GM19328 (cell line): ENCODE results near the gene FMNL2.

Source experiments
- ATAC-seq: cut with Tn5 transposase; IDR thresholded peaks from one replicate; pipeline ENCODE4 v1.9.1; 2021; ENCODE audit warnings: mild to moderate bottlenecking, moderate library complexity; ENCODE audit not compliant: unreplicated experiment

The FMNL2 gene

GRCh38 chr2:152630466-152630865 is 295.5 kb downstream of the FMNL2 start:
- no peak for ATAC-seq

DNA sequence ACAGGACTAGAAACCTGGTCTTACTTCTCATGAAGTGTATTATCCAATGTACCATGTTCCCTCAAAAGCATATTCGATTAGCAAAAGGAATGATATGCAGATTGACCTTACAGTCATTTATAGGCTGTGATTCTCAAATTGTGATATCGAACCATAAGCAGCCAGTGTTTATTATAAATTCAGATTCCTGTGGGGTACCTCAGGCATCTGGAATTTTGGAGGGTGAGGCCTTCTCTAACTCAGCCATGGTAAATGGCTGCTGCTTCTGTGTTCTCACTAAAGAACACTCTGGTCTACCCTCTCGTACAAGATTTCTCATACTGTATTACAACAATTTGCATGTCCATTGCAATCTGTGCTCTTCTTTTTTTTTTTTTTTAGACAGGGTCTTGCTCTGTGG is 297.8 kb downstream of the FMNL2 start:
- no peak for ATAC-seq

GRCh38 chr2:152635635-152636298 is 300.8 kb downstream of the FMNL2 start:
- no peak for ATAC-seq

GRCh38 chr2:152637251-152637650 is 302.3 kb downstream of the FMNL2 start:
- ATAC-seq: no peak

DNA sequence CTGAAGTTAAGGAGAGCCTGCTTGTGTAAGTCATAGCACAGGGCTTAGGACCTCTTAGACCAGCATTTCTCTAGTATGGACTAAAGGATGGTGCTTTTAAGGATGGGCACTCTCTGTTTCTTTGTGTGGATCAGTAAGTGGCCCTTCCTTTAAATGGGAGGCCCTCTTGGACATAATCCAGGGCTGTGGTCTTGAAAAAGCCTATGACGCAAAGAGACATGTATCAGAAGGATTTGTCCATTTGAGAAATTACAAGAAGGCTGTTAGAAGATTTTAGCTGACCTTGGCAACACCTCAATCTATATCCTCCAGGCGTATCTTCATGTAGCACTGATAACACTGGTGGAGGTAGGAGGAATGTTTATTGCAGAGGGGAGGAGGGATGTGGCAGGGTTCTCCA is 303.1 kb downstream of the FMNL2 start:
- no peak for ATAC-seq

- ATAC-seq: no peak
Observed at GRCh38 chr2:152638590-152638989, 303.6 kb downstream of the FMNL2 start.

- ATAC-seq: no peak
Observed at GRCh38 chr2:152644189-152644873, 309.4 kb downstream of the FMNL2 start.

GRCh38 chr2:152646264-152646663 is 311.3 kb downstream of the FMNL2 start:
- ATAC-seq: no peak

DNA sequence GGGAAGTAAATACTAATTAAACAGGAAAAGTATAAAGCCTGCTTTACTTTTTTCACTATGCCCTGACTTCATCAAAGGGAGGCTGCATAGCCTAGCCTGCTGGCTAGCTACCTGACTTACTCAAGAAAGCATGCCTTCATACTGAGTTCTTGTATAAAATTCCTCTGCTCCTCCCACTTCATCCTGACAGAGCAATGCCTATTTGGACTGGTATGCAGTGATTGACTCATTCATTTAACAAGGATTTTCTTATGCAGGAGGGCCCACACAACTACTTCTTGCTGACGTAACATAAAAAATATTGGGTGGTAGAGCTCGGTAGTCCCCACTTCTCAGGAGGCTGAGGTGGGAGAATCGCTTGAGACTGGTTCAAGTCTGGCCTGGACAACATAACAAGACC is 311.8 kb downstream of the FMNL2 start:
- ATAC-seq: no peak

- no peak for ATAC-seq
Observed at GRCh38 chr2:152647552-152647951, 312.6 kb downstream of the FMNL2 start.

DNA sequence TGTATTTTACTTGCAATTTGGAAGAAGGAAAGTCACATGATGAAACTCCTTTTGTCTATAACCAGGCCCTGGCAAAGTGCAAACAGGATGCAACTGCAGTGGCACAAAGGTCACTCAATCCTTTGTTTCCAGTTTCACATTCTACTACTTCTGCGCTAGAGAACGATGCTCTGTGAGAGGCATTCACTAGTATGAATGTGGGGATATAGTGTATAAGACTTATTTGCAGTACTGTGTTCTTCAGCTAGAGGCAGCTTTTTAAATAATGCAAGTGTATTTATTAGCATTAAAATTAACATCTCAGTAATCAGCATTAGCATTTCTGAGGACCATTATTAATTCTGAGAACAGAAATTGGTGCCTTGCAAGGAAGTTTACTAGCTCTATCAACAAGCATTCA is 313.4 kb downstream of the FMNL2 start:
- ATAC-seq: no peak

DNA sequence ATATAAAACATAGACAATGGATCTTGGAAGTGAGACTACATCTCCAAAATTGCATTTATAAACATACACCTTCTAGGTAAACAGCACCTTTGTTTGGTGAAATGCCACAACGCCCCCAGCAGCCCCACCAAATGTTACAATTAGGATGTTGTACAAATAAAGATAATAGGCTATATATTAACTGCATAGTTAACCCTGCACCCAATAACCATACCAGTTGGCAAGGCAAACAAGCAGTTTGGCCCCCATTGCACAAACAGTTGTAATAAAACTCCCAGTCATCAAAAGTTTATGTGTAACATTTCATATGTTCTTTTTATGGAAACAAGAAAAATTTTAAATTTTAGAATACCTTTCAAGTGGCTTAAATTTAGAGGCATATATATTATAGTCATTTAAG is 315.0 kb downstream of the FMNL2 start:
- ATAC-seq: no peak

GRCh38 chr2:152650768-152651371 is 315.9 kb downstream of the FMNL2 start:
- ATAC-seq: no peak

- ATAC-seq: no peak
Observed at GRCh38 chr2:152651834-152652233, 316.9 kb downstream of the FMNL2 start.

DNA sequence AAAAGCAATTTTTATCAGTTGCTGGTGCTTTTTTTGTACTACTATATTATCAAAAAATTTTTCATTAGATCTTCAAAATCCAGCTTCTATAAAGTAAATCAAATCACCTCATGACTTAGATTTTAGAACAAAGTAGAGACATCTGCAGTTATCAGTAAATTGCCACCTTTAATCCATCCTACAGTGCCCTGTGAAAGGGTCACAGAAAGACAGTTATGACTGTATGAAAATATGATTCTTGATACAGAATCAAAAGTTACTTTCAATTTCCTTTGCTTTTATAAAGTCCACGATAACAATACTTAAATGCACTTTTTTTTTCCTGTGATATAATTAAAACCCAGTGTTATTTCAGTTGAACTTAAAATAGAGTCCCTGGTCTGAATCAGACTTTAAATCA is 320.9 kb downstream of the FMNL2 start:
- no peak for ATAC-seq

- no peak for ATAC-seq
Observed at GRCh38 chr2:152657043-152657442, 322.1 kb downstream of the FMNL2 start.

DNA sequence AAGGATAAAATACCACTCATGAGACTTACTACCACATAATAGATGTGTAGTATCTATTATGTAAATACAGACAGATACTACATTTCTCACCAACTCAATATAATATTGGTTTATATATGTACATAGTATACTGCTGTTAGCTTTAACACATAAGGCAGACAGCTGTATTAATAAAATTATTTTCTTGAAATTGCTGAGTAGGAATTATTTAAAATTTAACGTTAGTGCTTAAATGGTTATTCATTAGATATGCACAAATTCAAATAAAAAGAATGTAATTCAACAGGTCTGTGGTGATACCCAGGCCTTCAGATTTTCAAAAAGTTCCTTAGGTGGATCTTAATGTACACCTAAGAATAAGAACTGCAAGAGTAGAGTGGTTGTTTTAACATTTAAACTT is 323.2 kb downstream of the FMNL2 start:
- ATAC-seq: no peak

DNA sequence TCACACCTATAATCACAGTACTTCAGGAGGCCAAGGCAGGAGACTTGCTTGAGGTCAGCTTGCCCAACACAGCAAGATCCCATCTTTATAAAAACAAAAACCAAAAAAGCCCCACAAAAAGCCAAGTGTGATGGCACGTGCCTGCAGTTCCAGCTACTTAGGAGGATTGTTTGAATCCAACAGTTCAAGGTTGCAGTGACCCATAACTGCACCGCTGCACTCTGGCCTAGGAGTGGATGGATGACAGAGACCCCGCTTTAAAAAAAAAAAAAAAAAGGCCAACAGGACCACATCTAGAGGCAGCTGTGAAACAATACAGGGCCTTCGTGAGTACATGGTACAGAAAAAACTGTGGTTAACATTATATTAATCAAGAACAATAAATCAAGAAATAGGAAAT is 326.1 kb downstream of the FMNL2 start:
- no peak for ATAC-seq

DNA sequence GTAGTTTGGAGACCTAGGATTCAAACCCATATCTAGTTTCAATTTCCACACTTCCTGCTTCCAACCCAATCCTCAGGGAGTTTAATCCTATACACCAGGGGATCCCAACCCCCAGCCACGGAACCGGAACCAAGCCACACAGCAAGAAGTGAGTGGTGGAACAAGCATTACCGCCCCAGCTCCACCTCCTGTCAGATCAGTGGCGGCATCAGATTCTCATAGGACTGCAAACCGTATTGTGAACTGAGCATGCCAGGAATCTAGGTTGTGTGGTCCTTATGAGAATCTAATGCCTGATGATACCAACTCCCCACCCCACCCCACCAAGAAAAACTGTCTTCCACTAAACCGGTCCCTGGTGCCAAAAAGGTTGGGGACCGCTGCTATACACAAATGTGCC is 329.8 kb downstream of the FMNL2 start:
- no peak for ATAC-seq

DNA sequence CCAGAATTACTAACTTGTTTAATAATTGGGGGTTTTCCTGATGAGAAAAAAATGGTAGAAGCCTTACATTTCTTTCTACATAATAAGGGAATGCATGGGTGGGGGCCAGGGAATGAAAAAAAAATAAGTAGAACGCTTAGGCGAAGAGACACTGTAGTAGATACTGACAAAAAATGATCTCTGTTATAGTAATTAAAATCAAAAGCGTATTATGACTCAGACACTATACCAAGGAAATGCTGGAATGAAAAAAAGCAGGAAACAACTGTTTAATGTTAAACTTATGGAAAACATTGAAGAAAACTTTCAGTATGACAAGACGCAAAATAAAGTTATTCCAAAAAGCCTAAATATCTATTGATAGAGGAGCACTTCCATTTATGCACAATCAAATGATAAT is 339.4 kb downstream of the FMNL2 start:
- ATAC-seq: no peak

DNA sequence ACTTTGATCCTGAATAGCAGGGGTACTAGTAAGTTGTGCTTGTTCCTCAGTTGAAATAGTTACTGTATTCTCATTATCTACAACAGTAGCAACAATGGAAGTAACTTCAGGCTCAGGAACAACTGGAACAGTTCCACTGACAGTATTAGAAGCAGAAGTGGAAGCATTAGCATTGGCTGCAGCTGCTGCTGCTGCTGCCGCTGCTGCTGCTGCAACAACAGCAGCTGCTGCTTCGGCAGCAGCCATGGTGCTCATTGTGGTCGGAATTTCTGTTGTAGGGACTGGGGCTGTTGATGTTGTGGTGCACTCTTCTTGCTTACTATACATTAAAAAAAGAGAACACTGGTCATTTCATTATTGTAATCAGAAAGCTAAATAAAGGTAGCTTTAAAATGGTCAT is 341.5 kb downstream of the FMNL2 start:
- ATAC-seq: no peak

- no peak for ATAC-seq
Observed at GRCh38 chr2:152678808-152679207, 343.8 kb downstream of the FMNL2 start.
